ENCODE results near the gene AMZ1.

- TF ChIP-seq POLR2A (IDR thresholded peaks at IDR 0.05) (no peak), CTCF (IDR thresholded peaks at IDR 0.05) (no peak)
Measured at GRCh38 chr7:2763597-2763996, 75.6 kb downstream of the AMZ1 start.
